Testis (tissue), 3 donors: ENCODE measurements around the gene AOAH. TPM values are rescaled to one million over a fixed set of nuclear protein-coding genes. Genes with fewer than 3 reads are reported as not detected.

ENCODE experiments used
- DNase-seq: peaks from one replicate; pipeline ENCODE4 v3.0.0-alpha.2; 2019
- H3K27ac ChIP-seq, 2 donors: fragments of 200-600 bp; sonication (generic); one replicate each; pipeline ENCODE4 v1.5.1; 2019
- H3K27me3 ChIP-seq: fragments of 200-600 bp; sonication (generic); one replicate; pipeline ENCODE4 v1.5.1; 2019
- H3K36me3 ChIP-seq: fragments of 200-600 bp; sonication (generic); one replicate; pipeline ENCODE4 v1.5.1; 2017; ENCODE audit warnings: low read depth; ENCODE audit errors: missing control alignments
- H3K4me1 ChIP-seq: fragments of 200-600 bp; sonication (generic); one replicate; pipeline ENCODE4 v1.5.1; 2019
- H3K4me3 ChIP-seq, 2 donors: fragments of 200-600 bp; sonication (generic); one replicate each; pipeline ENCODE4 v1.5.1; 2017 to 2019
- H3K9me3 ChIP-seq: fragments of 200-600 bp; sonication (generic); one replicate; pipeline ENCODE4 v1.5.1; 2017
- POLR2A ChIP-seq: fragments of 450-650 bp; IDR thresholded peaks from one replicate; pipeline ENCODE4 v1.6.1; 2017; ENCODE audit warnings: antibody characterized with exemption, mild to moderate bottlenecking, moderate library complexity
- WGBS, 2 donors: methylation state at CpG; one replicate each; pipeline ENCODE4 v1.1.5; 2018; 5-methylcytosine and 5-hydroxymethylcytosine counted together
- intact Hi-C: fragments of 100-400 bp; cut with DNase I; formaldehyde crosslinking; loops from one replicate; pipeline ENCODE4 v1.15.1; 2023; ENCODE audit warnings: low total_unique reads
- polyA plus RNA-seq: library from polyadenylated mRNA; stranded (reverse); fragments of 350-450 nt; fragmentation: Illumina TruSeq; extraction: RNeasy Lipid Tissue Mini Kit (QIAGEN cat#74804); gene quantifications from one replicate; pipeline ENCODE4 v1.2.3, GENCODE V29; 2014; ENCODE audit warnings: low read depth, low replicate concordance; ENCODE audit not compliant: insufficient read depth
- total RNA-seq, 2 donors: library from RNA; depleted of rRNA; stranded (reverse); fragments of >200 nt; gene quantifications; one replicate each; pipeline ENCODE4 v1.2.3, GENCODE V29; 2016
- TF ChIP-seq, protein P1 (sequence below), 3 experiments: fragments of 450-650 bp in 2 of 3; fragments of 200-600 bp in 1 of 3; sonication (generic) in 1 of 3; IDR thresholded peaks; one replicate each; pipeline ENCODE4 v1.5.1; 2016 to 2019; ENCODE audit warnings: antibody characterized with exemption in 3 of 3, mild to moderate bottlenecking in 2 of 3, moderate library complexity in 1 of 3

Gene AOAH
- total and polyA plus RNA-seq, 3 donors from 2014 or later = 1.7 to 4.6 (median 3.8) TPM

GRCh38 chr7:36570528-36571189 lies 153.6 kb downstream of the AOAH start:
- WGBS, 2 donors = 83 to 87% methylated on average over 11 of the region's 11 CpGs
- Histone ChIP-seq H3K9me3 (no peaks in the 10 kb centered on the region), H3K4me1 (no peaks in the 10 kb centered on the region), H3K27ac (no peak overlapping the region), H3K36me3 (no peaks in the 10 kb centered on the region), H3K27me3 (no peaks in the 10 kb centered on the region), H3K4me3 (no peak overlapping the region)
- intact Hi-C loops = no loop called here
- no peak for TF ChIP-seq POLR2A
- TF ChIP-seq, protein P1, sequence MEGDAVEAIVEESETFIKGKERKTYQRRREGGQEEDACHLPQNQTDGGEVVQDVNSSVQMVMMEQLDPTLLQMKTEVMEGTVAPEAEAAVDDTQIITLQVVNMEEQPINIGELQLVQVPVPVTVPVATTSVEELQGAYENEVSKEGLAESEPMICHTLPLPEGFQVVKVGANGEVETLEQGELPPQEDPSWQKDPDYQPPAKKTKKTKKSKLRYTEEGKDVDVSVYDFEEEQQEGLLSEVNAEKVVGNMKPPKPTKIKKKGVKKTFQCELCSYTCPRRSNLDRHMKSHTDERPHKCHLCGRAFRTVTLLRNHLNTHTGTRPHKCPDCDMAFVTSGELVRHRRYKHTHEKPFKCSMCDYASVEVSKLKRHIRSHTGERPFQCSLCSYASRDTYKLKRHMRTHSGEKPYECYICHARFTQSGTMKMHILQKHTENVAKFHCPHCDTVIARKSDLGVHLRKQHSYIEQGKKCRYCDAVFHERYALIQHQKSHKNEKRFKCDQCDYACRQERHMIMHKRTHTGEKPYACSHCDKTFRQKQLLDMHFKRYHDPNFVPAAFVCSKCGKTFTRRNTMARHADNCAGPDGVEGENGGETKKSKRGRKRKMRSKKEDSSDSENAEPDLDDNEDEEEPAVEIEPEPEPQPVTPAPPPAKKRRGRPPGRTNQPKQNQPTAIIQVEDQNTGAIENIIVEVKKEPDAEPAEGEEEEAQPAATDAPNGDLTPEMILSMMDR (IDR thresholded peaks at IDR 0.05) = no peak
- DNase-seq = no peak

DNA sequence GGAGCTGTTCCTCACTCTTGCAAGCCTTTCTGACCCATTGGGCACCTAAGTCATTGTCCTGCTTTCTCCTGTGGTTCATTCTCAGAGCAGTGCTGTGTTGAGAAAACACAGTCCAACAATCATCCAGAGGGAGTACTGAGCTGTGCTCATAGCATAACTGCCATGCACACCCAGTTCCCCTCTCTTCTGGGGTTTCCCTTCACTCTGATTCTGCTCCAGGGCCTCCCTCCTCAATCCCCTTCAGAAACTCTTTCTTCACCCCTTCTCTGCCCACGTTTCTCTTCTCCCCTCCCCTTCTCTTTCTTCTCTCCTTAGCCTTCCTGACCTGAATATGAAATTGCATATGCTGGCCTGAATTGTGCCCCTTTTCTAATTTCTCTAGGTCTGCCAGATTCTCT lies 155.8 kb downstream of the AOAH start:
- TF ChIP-seq POLR2A = no peak
- TF ChIP-seq, protein P1 (IDR thresholded peaks at IDR 0.05) = no peak
- 60 to 62% methylated on average over 1 of the region's 1 CpG for WGBS, 2 donors
- peaks cover 13% of the 10 kb centered on the region for H3K4me1 ChIP-seq
- H3K27me3 ChIP-seq = no peaks in the 10 kb centered on the region
- no peak overlapping the region for H3K4me3 ChIP-seq
- DNase-seq = no peak
- no peaks in the 10 kb centered on the region for H3K36me3 ChIP-seq
- intact Hi-C loops = no loop called here
- H3K9me3 ChIP-seq = no peaks in the 10 kb centered on the region
- no peak overlapping the region for H3K27ac ChIP-seq

DNA sequence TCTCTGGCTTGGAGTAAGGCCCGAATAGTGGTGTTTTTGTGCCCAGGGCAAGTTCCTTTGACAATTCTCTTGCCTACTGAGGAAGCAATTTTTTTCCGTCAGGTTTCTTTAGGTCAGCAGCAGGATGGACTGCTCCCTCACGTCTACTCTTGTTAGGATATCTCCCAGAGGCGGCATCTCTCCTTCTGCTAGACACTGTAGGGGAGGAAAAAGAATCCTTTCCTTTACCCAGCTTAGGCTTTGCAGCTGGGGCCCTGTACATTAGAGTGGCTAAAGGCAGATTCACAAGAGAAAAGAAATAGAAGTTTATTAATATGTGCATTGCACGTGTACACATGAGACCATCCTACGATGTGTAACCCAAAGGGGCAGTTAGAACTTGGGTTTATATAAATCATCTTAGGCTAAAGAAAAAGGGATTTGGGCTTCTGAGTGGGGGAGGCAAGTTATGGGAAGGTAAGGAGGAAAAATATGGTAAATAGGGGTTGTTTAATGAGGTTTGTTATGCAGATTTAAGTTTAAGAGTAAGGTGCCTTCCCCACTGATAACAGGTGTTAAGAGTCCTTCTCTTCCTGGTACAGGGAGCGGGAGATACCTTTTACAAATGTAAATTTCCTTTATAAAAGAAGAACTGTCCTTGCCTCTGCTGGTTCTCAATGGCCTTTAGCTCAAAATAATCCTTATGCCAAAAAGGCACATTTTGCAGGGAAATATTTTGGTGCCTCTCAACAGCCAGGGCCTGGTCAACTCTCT lies 156.4 kb downstream of the AOAH start:
- no peak for DNase-seq
- H3K27ac ChIP-seq = no peak overlapping the region
- H3K4me3 ChIP-seq = no peak overlapping the region
- H3K9me3 ChIP-seq = no peaks in the 10 kb centered on the region
- no peaks in the 10 kb centered on the region for H3K27me3 ChIP-seq
- 85 to 93% methylated on average over 7 of the region's 7 CpGs for WGBS, 2 donors
- intact Hi-C loops = no loop called here
- no peak for TF ChIP-seq POLR2A
- TF ChIP-seq, protein P1 (IDR thresholded peaks at IDR 0.05) = no peak
- no peaks in the 10 kb centered on the region for H3K36me3 ChIP-seq
- H3K4me1 ChIP-seq = peaks cover 14% of the 10 kb centered on the region

DNA sequence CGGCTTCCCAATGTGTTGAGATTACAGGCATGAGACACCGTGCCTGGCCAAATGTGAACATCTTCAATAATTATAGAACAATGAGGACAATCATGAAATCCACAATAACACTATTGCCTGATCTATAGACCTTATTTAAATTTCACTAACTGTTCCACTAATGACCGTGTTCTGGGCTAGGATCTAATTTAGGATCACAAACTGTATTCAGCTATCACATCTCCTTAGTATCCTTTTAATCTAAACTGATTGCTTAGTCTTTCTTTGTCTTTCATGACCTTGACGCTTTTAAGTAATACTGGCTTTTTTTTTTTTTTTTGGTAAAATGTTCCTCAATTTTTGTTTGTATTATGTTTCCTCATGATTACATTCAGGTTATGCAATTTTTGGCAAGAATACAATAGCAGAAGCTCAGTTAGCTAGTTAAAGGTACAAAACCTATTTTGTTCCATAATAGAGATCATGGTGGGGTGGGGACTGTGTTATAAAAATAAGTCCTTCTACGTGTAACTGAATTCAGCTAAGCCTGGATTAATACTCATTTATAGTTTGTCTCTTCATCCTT lies 158.4 kb downstream of the AOAH start:
- DNase-seq = no peak
- 68 to 77% methylated on average over 5 of the region's 5 CpGs for WGBS, 2 donors

More for the DNA sequence above, 158.4 kb downstream of the AOAH start:
- no peaks in the 10 kb centered on the region for H3K36me3 ChIP-seq
- H3K4me3 ChIP-seq = no peak overlapping the region
- H3K27me3 ChIP-seq = no peaks in the 10 kb centered on the region
- H3K9me3 ChIP-seq = no peaks in the 10 kb centered on the region
- H3K27ac ChIP-seq = no peak overlapping the region
- intact Hi-C loops = no loop called here
- peaks cover 14% of the 10 kb centered on the region for H3K4me1 ChIP-seq
- TF ChIP-seq, protein P1 (IDR thresholded peaks at IDR 0.05) = no peak
- TF ChIP-seq POLR2A = no peak
